Tibial nerve (tissue), 4 donors: ENCODE data around the gene CEP63. TPM values are rescaled to one million over a fixed set of nuclear protein-coding genes. Genes with fewer than 3 reads are reported as not detected.

Source experiments
- DNase-seq, 2 donors: peaks; one replicate each; pipeline ENCODE4 v3.0.0-alpha.2; 2019; ENCODE audit warnings: low spot score in 2 of 2
- H3K27ac ChIP-seq, 4 donors: fragments of 200-600 bp; sonication (generic) in 3 of 4; one replicate each; pipeline ENCODE4 v1.5.1; 2017 to 2019; ENCODE audit warnings: mild to moderate bottlenecking in 1 of 4
- H3K27me3 ChIP-seq, 2 donors: fragments of 200-600 bp; sonication (generic) in 1 of 2; one replicate each; pipeline versions ENCODE4 v1.5.1 to v1.6.0; 2017 to 2019
- H3K36me3 ChIP-seq, 3 donors: fragments of 200-600 bp; sonication (generic); one replicate each; pipeline ENCODE4 v1.5.1; 2018 to 2019
- H3K4me1 ChIP-seq, 4 donors: fragments of 200-600 bp; sonication (generic) in 3 of 4; one replicate each; pipeline ENCODE4 v1.5.1; 2017 to 2019
- H3K4me3 ChIP-seq, 4 donors: fragments of 200-600 bp; sonication (generic) in 3 of 4; one replicate each; pipeline ENCODE4 v1.5.1; 2017 to 2019; ENCODE audit warnings: mild to moderate bottlenecking in 1 of 4, moderate library complexity in 1 of 4
- H3K9me3 ChIP-seq, 4 donors: fragments of 200-600 bp; sonication (generic) in 3 of 4; one replicate each; pipeline ENCODE4 v1.5.1; 2017 to 2019
- EP300 ChIP-seq, 2 donors: sonication (generic); formaldehyde crosslinking; IDR thresholded peaks; one replicate each; pipeline ENCODE4 v1.6.1; 2017; ENCODE audit warnings: antibody characterized with exemption in 2 of 2, mild to moderate bottlenecking in 1 of 2
- POLR2A ChIP-seq, 2 donors: fragments of 450-650 bp; IDR thresholded peaks; one replicate each; pipeline ENCODE4 v1.6.1; 2017; ENCODE audit warnings: antibody characterized with exemption in 2 of 2, mild to moderate bottlenecking in 2 of 2, moderate library complexity in 2 of 2
- WGBS, 2 donors: methylation state at CpG; one replicate each; pipeline ENCODE4 v1.1.5; 2018; 5-methylcytosine and 5-hydroxymethylcytosine counted together
- total RNA-seq, 4 donors: library from RNA; depleted of rRNA; stranded (reverse); fragments of >200 nt; gene quantifications; one replicate each; pipeline ENCODE4 v1.1.0, GENCODE V29; 2016
- TF ChIP-seq, protein P1 (sequence below), 5 experiments: fragments of 200-600 bp in 3 of 5; fragments of 450-650 bp in 2 of 5; sonication (generic) in 3 of 5; IDR thresholded peaks; one replicate each; pipeline ENCODE4 v1.5.1; 2016 to 2019; ENCODE audit warnings: antibody characterized with exemption in 5 of 5, mild to moderate bottlenecking in 3 of 5, moderate library complexity in 2 of 5

CEP63 gene
- total RNA-seq, 4 donors from 2014 or later = 21.4 to 32.7 (median 27.8) TPM

DNA sequence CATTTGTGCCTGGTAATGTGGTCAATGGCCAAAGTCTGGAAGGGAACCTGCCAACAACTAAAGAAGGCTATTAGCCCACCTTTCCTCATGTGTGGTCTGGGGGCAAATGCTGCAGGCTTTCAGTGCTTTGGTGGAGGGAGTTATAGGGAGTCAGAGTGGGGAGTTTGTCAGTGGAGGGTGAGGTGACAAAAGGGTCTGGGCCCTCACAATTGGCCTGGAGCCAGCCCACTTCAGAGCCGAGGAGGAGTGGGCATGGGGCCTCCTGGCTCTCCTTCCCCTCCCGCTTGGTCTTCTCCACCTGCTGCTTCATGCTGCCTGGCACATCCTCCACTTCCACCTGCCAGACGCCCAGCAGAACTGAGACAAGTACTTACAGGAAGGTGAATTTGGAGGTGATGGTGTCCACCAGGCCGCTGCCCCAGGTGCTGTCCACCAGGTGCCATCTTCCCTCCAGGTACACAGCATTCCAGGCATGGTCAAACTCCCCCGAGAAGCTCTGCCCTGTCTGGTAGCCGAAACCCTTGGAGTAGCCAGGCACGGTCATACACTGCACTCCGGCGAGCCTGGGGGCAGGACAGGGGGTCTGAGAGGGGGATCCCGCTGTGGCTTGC is 124.1 kb downstream of the CEP63 start:
- DNase-seq = no peak
- WGBS, 2 donors = 64 to 80% methylated on average over 7 to 10 of the region's 10 CpGs
- H3K9me3 ChIP-seq = no peaks in the 10 kb centered on the region

DNA sequence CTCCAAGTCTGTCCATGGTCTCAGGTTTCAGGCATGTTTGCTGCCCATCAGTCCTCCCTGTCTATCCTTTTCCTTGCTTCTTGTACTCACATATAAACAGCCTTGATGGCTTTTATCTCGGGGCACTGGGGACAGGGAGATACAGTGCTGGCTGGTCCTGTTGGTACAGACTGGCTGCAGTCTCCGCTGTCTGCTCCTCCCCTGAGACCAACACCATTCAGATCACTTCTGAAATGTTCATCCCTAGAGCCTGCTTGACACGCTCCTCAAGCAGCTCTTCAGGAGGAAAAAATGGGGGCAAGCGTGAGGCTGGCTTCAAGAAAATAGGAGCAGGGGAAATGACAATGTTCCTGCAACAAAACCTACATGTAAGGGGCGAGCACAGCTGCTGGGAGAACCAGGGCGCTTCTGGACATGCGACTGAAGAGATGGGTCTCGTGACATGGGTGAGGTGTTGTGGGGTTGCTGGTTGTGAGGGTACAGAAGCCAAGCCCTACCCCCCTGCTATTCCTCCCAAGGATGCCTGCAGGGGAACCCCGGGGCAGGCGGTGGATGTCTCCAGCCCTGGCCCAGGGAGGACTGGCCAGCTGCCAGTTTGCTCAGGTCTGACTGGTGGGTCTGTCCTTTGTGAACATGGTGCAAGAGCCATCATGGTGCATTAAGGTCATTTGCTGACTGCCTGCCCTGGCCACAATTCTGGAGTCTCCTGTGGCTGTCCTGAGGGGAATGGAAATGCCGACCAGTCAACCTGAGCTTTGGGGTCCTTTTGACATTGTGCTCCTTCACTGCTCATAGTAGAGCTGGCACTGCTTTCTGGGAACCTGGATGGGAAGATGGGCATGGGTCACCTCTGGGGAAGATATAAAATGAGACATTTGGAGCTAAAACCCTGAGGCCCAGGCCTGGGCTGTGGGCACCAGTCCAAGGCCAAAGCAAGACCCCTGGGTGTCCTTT is 124.9 kb downstream of the CEP63 start:
- peaks cover 0 to 16% (median 0%) of the 10 kb centered on the region in 4 donors for H3K4me1 ChIP-seq
- no peak for TF ChIP-seq POLR2A (IDR thresholded peaks at IDR 0.05)
- TF ChIP-seq EP300 (IDR thresholded peaks at IDR 0.05) = no peak
- TF ChIP-seq, protein P1, sequence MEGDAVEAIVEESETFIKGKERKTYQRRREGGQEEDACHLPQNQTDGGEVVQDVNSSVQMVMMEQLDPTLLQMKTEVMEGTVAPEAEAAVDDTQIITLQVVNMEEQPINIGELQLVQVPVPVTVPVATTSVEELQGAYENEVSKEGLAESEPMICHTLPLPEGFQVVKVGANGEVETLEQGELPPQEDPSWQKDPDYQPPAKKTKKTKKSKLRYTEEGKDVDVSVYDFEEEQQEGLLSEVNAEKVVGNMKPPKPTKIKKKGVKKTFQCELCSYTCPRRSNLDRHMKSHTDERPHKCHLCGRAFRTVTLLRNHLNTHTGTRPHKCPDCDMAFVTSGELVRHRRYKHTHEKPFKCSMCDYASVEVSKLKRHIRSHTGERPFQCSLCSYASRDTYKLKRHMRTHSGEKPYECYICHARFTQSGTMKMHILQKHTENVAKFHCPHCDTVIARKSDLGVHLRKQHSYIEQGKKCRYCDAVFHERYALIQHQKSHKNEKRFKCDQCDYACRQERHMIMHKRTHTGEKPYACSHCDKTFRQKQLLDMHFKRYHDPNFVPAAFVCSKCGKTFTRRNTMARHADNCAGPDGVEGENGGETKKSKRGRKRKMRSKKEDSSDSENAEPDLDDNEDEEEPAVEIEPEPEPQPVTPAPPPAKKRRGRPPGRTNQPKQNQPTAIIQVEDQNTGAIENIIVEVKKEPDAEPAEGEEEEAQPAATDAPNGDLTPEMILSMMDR (IDR thresholded peaks at IDR 0.05) = no peak
- no peak overlapping the region for H3K4me3 ChIP-seq
- no peaks in the 10 kb centered on the region for H3K9me3 ChIP-seq
- H3K36me3 ChIP-seq = no peaks in the 10 kb centered on the region
- WGBS, 2 donors = 78 to 79% methylated on average over 11 of the region's 11 CpGs
- H3K27ac ChIP-seq = no peak overlapping the region
- no peak for DNase-seq
- no peaks in the 10 kb centered on the region for H3K27me3 ChIP-seq

More for the DNA sequence above, 124.1 kb downstream of the CEP63 start:
- Histone ChIP-seq H3K27ac (no peak overlapping the region), H3K4me3 (no peak overlapping the region), H3K27me3 (no peaks in the 10 kb centered on the region), H3K4me1 (peaks cover 0 to 16% (median 0%) of the 10 kb centered on the region in 4 donors), H3K36me3 (no peaks in the 10 kb centered on the region)
- TF ChIP-seq EP300 (IDR thresholded peaks at IDR 0.05) = no peak
- TF ChIP-seq POLR2A (IDR thresholded peaks at IDR 0.05) = no peak

DNA sequence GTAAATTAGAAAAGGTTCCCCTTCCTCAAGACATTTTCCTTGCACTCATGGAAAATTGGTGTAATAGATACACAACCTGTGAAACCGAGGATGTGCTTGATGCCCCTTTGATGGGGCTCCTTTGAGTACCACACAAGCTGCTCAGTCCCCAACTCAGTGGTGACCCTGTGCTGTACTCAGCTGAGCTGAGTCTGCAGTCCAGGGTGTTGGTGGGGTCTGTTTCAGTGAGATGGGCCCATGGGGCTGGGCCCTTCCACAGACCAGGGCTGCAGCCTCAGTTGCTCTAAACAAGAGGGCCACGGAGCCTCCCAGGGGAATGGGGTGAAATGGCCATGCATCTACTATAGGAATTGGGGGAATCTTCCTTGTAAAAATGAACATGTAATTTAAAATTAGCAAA is 125.7 kb downstream of the CEP63 start:
- DNase-seq = no peak
- H3K4me1 ChIP-seq = peaks cover 0 to 10% (median 0%) of the 10 kb centered on the region in 4 donors
- TF ChIP-seq POLR2A (IDR thresholded peaks at IDR 0.05) = no peak
- TF ChIP-seq EP300 (IDR thresholded peaks at IDR 0.05) = no peak
- TF ChIP-seq, protein P1 (IDR thresholded peaks at IDR 0.05) = no peak
- H3K27ac ChIP-seq = no peak overlapping the region
- H3K36me3 ChIP-seq = no peaks in the 10 kb centered on the region
- H3K4me3 ChIP-seq = no peak overlapping the region
- no peaks in the 10 kb centered on the region for H3K9me3 ChIP-seq
- 84 to 92% methylated on average over 2 of the region's 2 CpGs for WGBS, 2 donors
- H3K27me3 ChIP-seq = no peaks in the 10 kb centered on the region

DNA sequence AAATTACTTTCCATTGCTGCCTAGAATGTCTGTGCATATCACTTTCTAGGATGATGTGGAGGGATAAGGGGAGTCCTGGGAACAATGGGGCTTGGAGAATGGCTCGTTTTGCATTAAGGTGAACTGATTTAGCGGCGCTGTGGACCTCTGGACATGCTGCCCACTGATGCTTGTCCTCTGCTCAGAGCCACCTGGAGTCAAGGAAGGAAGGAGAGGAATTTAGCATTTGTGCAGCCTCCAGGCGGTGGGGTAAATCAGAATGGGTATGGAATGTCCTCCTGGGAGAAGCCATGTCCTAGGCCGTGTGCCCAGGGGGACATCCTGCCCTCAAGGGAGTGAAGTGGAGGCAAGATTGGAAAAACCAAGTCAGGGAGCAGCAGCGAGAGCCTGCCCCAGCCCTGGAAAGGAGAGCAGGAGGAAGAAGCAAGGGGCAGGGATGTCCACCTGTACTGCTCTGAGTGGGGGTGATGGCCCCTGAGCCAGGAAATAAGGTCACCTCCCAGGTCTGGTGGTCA is 127.2 kb downstream of the CEP63 start:
- TF ChIP-seq, protein P1 (IDR thresholded peaks at IDR 0.05) = no peak
- TF ChIP-seq POLR2A (IDR thresholded peaks at IDR 0.05) (no peak), EP300 (IDR thresholded peaks at IDR 0.05) (no peak)
- no peak for DNase-seq
- H3K36me3 ChIP-seq = no peaks in the 10 kb centered on the region

DNA sequence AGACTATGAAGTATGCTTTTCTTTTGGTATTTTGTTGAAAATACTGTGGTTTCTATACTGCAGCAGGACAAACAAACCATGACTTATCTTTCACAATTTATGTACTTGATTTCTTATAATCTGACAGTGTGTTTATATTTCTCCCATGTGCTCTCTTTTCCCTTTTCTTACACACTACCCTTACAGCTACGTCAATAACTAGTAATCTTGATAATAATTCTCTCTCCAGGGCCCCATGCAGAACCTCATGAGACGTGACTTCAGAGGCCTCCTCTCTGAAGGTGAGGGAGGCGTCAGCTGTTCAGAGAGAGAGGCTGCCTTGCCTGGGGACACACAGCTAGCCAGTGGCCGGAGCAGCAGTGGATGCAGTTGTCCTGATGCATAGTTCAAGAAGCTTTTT is 129.1 kb downstream of the CEP63 start:
- 84 to 89% methylated on average over 4 of the region's 4 CpGs for WGBS, 2 donors
- Histone ChIP-seq H3K27me3 (no peaks in the 10 kb centered on the region), H3K4me1 (no peaks in the 10 kb centered on the region), H3K27ac (no peak overlapping the region), H3K4me3 (no peak overlapping the region), H3K36me3 (no peaks in the 10 kb centered on the region), H3K9me3 (no peaks in the 10 kb centered on the region)
- no peak for DNase-seq
- TF ChIP-seq, protein P1 (IDR thresholded peaks at IDR 0.05) = no peak
- TF ChIP-seq EP300 (IDR thresholded peaks at IDR 0.05) (no peak), POLR2A (IDR thresholded peaks at IDR 0.05) (no peak)

More for the DNA sequence above, 127.2 kb downstream of the CEP63 start:
- Histone ChIP-seq H3K27me3 (no peaks in the 10 kb centered on the region), H3K9me3 (no peaks in the 10 kb centered on the region), H3K4me3 (no peak overlapping the region), H3K27ac (no peak overlapping the region), H3K4me1 (no peaks in the 10 kb centered on the region)
- 70 to 88% methylated on average over 6 of the region's 6 CpGs for WGBS, 2 donors
